CD4-positive, alpha-beta T cell treated with Interferon gamma for 1 hour (primary cell): ENCODE data around the gene CREBRF.
"Not testable (repeated sequence)": the region's sequence is repeated elsewhere in the genome, so short reads cannot be mapped to it uniquely, and the experiment has no call there.

ENCODE experiments used
- DNase-seq: peaks from one replicate; pipeline ENCODE4 v3.0.0-alpha.2; 2020

Gene CREBRF

DNA sequence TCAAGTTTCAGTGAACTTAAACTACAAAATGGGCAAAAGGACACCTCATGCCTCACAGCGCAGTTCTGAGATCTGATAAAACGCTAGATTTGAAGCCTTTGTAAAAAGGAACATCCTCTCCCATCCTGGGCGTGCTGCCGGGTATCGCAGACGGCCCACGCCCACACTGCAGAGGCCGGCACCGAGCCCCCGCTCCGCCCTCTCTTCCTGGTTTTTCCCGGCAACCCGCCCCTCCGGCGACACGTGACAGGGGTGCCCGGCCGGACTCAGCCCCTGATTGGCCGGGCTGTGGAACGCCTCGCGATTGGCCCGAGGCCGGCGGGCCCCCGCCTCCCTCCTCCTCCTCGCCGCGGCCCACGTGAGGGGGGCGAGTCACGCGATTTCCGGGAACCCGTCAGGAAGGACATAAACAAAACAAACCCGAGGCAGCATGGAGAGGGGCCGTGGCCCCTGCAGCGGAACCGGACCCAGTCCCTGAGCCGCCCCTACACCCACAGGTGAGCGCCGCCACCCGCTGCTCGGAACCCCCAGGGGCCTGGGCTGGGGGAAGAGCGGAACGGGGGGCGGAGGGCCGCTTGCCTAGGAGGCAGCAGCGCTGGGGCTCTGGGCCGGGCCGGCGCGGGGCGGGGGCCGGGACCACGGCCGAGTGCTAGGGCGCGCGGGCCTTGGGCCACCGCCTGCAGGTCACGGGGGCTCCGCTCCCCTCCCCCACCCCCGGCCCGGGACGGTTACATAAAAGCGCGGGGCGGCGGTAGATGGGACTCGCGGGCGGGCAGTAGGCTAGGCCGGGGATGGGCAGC lies at the start of gene CREBRF:
Gene CREBRF, plus strand, starts transcription at position 370 of the 800 bp plus-strand sequence. CDS start 24,424 bp downstream, outside the sequence.
- peak; percentile 97 for DNase-seq

GRCh38 chr5:173010021-173010420 lies 46.1 kb upstream of the CREBRF start:
- DNase-seq = no peak

- DNase-seq = peak; percentile 9
These were observed 45.3 kb upstream of the CREBRF start for GRCh38 chr5:173010547-173011464.

DNA sequence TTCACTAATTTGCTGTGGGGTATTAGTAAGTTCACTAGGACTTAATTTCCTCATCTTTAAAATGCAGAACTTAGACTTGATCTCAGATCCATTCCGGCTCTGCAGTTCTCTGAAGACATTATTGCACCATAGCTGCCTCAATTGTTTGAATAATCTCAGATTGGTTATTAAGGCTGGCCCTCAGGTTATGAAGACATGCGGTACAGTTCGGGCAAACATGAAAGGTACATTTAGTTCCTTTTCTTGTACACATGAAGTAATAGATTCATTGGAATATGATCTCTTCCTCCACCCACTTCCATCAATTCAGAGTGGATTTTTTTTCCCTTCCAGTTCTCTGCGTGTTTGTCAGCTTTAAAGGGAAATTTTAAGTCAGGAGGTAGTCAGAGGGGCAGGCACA lies 44.6 kb upstream of the CREBRF start:
- no peak for DNase-seq

GRCh38 chr5:173012882-173013281 lies 43.3 kb upstream of the CREBRF start:
- no peak for DNase-seq

- no peak for DNase-seq
These were observed 41.5 kb upstream of the CREBRF start for GRCh38 chr5:173014671-173015070.

GRCh38 chr5:173015192-173015591 lies 41.0 kb upstream of the CREBRF start:
- DNase-seq = no peak

DNA sequence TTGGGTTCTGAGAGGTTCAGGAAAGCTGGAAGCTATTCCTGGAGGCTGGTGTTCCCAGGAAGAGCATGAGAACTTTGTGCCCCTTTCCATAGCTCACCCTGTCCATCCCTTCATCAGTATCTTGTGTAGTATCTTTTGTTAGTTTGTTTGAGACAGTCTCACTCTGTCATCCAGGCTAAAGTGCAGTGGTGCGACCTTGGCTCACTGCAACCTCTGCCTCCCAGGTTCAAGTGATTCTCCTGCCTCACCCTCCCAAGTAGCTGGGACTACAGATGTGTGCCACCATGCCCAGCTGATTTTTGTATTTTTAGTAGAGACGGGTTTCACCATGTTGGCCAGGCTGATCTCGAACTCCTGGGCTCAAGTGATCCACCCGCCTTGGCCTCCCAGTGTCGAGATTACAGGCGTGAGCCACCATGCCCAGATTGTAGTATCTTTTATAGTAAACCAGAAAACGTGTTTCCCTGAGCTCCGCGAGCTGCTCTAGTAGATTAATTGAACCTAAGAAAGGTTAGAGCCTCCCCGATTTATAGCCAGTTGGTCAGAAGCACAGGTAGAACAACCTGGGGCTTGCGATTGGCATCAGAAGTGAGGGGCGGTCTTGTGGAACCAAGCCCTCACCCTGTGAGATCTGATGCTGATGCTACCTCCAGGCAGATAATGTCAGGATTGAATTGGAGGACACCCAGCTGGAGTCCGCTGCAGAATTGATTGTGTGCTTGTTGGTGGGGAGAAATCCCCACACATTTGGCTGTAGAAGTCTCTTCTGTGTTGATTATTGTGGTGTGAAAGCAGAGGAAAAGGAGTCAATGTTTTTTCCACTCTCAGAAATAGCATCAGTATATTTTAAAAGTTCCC lies 40.3 kb upstream of the CREBRF start:
- no peak for DNase-seq

DNA sequence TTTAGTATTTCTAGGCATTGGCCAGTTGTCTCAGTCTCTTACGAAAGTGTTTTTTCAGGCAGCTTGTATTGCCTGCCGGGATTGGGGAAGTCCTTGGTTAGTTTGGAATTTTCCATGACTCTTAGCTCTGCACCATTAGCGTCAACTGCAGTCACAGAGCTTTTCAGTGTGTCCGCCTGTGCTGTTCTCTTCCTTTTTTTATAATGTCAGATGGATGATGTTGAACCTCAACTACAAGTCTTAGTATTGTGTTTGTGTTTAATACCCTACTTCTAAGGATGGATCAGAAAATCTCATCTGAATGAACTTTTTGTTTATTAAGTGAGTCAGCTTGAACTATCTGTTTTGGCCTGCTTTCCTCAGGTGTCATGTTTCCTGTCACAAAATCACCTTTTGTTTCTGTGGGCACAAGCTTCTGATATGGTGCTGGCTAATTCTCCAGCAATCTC lies 39.5 kb upstream of the CREBRF start:
- DNase-seq = no peak

- DNase-seq = not testable (repeated sequence)
These were observed 39.1 kb upstream of the CREBRF start for GRCh38 chr5:173017087-173017486.

- DNase-seq = no peak
These were observed 37.8 kb upstream of the CREBRF start for GRCh38 chr5:173018358-173018757.

DNA sequence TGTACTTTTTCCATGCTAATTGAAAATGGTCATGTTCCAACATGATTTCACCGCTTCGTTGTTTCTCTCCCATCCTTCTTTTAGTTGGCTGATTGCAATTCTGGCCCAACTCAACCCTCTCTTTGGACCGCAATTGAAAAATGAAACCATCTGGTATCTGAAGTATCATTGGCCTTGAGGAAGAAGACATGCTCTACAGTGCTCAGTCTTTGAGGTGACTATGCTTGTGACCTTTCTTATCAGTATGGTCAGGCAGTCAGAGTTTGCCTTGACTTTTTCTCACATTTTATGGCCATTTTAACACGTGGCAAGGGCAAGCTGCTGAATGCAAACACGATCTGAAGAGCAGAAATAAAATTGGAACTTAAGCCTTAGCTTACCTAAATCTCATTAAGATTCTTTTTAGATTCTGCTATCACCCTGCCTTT lies 36.0 kb upstream of the CREBRF start:
- DNase-seq = no peak

GRCh38 chr5:173020643-173021042 lies 35.5 kb upstream of the CREBRF start:
- no peak for DNase-seq

GRCh38 chr5:173025651-173026050 lies 30.5 kb upstream of the CREBRF start:
- DNase-seq = no peak

GRCh38 chr5:173027905-173028304 lies 28.2 kb upstream of the CREBRF start:
- no peak for DNase-seq

GRCh38 chr5:173028811-173029327 lies 27.3 kb upstream of the CREBRF start:
- no peak for DNase-seq

DNA sequence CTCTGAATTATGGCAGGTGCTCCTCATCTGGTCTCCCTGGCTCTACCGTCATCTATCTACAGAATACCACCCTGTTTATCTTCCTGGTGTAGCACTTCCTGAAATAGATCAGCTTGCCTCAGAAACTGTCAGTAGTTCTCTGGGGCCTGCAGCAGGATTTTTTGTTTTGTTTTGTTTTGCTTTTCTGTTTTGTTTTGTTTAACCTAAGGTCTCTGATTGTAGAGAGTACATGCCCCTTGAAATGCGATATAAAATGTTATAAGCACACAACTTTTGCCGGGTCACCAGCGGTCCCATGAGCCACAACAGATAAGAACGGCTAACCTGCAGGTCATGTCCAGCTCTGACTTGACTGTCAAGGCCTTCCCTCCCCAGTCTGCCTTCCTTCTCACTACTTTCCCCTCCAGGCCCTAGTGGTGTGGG lies 26.6 kb upstream of the CREBRF start:
- no peak for DNase-seq

DNA sequence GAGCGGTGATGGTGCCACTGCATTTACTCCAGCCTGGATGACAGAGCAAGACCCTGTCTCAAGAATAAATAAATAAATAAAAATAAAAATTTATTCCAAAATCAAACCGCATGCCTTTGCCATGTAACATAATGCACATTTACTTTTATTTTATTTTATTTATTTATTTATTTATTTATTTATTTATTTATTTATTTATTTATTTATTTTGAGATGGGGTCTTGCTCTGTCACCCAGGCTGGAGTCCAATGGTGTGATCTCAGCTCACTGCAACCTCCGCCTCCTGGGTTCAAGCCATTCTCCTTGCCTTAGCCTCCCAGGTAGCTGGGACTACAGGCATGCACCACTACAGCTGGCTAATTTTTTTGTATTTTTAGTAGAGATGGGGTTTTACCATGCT lies 24.1 kb upstream of the CREBRF start:
- not testable (repeated sequence) for DNase-seq

DNA sequence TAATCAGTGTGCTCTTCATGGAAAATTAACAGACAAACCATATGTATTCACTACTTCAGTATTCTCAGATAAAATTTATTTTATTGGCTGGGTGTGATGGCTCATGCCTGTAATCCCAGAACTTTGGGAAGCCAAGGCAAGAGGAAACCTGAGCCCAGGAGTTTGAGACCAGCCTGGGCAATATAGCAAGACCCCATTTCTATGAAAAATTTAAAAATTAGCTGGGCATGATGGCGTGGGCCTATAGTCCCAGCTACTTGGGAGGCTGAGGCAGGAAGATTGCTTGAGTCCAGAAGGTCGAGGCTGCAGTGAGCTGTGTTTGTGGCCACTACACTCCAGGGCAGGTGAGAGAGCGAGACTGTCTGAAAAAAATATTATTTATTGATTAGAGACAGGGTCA lies 23.4 kb upstream of the CREBRF start:
- DNase-seq = no peak

DNA sequence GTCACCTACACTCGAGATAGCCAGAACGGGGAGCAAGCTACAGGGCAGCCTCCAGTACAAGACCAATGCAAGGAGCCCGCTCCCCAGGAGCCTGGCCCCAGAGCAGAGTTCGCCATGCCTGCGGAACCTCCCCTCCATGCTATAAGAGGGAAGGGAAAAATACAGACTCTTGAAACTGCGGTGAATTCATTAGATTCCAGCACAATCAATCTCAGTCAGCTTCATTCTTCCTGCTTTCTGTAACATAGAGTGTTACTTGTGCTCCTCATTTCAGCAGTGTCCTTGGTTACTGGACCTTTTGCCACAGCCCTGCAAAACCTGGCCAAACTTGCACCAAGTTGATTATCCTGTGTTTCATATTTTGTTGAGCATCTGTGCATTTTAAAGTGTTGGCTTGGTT lies 22.2 kb upstream of the CREBRF start:
- no peak for DNase-seq

DNA sequence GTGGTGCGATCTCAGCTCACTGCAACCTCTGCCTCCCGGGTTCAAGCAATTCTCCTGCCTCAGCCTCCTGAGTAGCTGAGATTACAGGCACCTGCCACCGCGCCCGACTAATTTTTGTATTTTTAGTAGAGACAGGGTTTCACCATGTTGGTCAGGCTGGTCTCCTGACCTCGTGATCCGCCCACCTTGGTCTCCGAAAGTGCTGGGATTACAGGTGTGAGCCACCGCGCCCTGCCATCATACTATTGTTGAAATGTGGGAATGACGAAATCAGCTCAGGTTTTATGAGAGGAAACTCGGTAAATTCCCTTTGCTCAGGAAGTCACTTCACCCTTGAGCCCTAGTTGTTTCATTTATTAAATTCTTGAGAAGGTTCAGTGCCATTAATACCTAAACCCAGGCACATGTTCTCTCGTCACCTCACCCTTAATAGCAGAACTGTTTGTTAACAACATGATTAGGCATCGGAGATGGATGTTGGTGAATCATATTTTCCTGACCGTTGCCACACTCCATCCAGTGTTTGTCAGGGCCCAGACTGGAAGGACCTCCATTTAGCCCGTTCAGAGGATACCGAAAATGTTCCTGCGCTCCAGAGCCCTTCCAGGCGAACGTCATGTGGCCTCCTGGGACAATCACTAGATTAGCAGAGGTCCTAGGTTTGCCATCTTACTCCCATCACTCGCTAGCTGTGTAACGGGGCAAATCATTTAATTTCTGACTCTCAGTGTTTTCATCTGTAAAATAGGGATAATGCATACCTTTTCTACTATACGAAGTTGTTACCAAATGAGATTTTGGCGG lies 20.0 kb upstream of the CREBRF start:
- no peak for DNase-seq

DNA sequence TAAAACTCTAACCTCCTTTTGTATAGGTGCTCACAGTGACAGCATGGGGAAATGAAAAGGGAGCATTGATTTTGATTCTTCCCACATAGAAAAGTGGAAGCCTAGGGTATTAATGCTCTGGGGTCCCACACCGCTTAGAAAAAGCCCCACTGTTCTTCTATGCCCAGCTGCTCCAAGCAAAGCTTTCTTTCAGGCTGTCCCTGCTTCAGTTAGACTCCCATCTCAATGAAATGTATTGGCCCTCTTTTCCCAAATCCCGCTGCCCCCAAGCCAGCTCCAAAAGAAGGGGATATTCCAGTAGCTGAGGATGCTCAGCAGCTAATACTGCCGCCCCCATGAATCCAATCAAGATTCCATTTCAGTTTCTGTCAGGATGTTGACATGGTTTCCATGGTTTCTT lies 17.0 kb upstream of the CREBRF start:
- no peak for DNase-seq
